ENCODE measurements around the gene PGM1. TPM values are rescaled to one million over a fixed set of nuclear protein-coding genes. Genes with fewer than 3 reads are reported as not detected.

Gene PGM1
- total RNA-seq, 1 donor from 2014 or later = 144 TPM

- Histone ChIP-seq H3K27ac (ENCODE audit: low read depth, low read length) (no peak overlapping the region), H3K9me3 (ENCODE audit: control insufficient read depth in 3 of 3, low read length in 3 of 3) (no peaks in the 10 kb centered on the region), H3K9ac (ENCODE audit: low read depth in 1 of 3, low read length in 3 of 3) (no peak overlapping the region), H3K36me3 (ENCODE audit: control insufficient read depth in 3 of 3, insufficient read depth in 3 of 3, low read length in 3 of 3) (peaks cover 0 to 3% (median 0%) of the 10 kb centered on the region in 3 donors), H3K4me1 (ENCODE audit: control insufficient read depth in 3 of 3, insufficient read depth in 3 of 3, low read length in 3 of 3) (no peaks in the 10 kb centered on the region), H3K4me3 (ENCODE audit: low read length in 3 of 3) (no peak overlapping the region), H3K27me3 (ENCODE audit: control insufficient read depth in 3 of 3, insufficient read depth in 3 of 3, low read length in 3 of 3) (no peaks in the 10 kb centered on the region)
These were observed 75.1 kb downstream of the PGM1 start for GRCh38 chr1:63668298-63668697.

GRCh38 chr1:63669151-63669961 is 76.1 kb downstream of the PGM1 start:
- peaks cover 0 to 3% (median 0%) of the 10 kb centered on the region in 3 donors for H3K36me3 ChIP-seq (ENCODE audit: control insufficient read depth in 3 of 3, insufficient read depth in 3 of 3, low read length in 3 of 3)
- no peaks in the 10 kb centered on the region for H3K9me3 ChIP-seq (ENCODE audit: control insufficient read depth in 3 of 3, low read length in 3 of 3)
- no peaks in the 10 kb centered on the region for H3K4me1 ChIP-seq (ENCODE audit: control insufficient read depth in 3 of 3, insufficient read depth in 3 of 3, low read length in 3 of 3)
- no peak overlapping the region for H3K27ac ChIP-seq (ENCODE audit: low read depth, low read length)
- no peaks in the 10 kb centered on the region for H3K27me3 ChIP-seq (ENCODE audit: control insufficient read depth in 3 of 3, insufficient read depth in 3 of 3, low read length in 3 of 3)
- H3K9ac ChIP-seq (ENCODE audit: low read depth in 1 of 3, low read length in 3 of 3) = no peak overlapping the region
- no peak overlapping the region for H3K4me3 ChIP-seq (ENCODE audit: low read length in 3 of 3)

- Histone ChIP-seq H3K9ac (ENCODE audit: low read depth in 1 of 3, low read length in 3 of 3) (no peak overlapping the region), H3K27me3 (ENCODE audit: control insufficient read depth in 3 of 3, insufficient read depth in 3 of 3, low read length in 3 of 3) (no peaks in the 10 kb centered on the region), H3K36me3 (ENCODE audit: control insufficient read depth in 3 of 3, insufficient read depth in 3 of 3, low read length in 3 of 3) (peaks cover 0 to 3% (median 0%) of the 10 kb centered on the region in 3 donors), H3K4me3 (ENCODE audit: low read length in 3 of 3) (no peak overlapping the region), H3K9me3 (ENCODE audit: control insufficient read depth in 3 of 3, low read length in 3 of 3) (no peaks in the 10 kb centered on the region), H3K27ac (ENCODE audit: low read depth, low read length) (no peak overlapping the region), H3K4me1 (ENCODE audit: control insufficient read depth in 3 of 3, insufficient read depth in 3 of 3, low read length in 3 of 3) (peaks cover 0 to 5% (median 0%) of the 10 kb centered on the region in 3 donors)
These were observed 77.0 kb downstream of the PGM1 start for GRCh38 chr1:63670164-63670563.

- Histone ChIP-seq H3K9ac (ENCODE audit: low read depth in 1 of 3, low read length in 3 of 3) (no peak overlapping the region), H3K4me1 (ENCODE audit: control insufficient read depth in 3 of 3, insufficient read depth in 3 of 3, low read length in 3 of 3) (peaks cover 0 to 5% (median 0%) of the 10 kb centered on the region in 3 donors), H3K27me3 (ENCODE audit: control insufficient read depth in 3 of 3, insufficient read depth in 3 of 3, low read length in 3 of 3) (no peaks in the 10 kb centered on the region), H3K27ac (ENCODE audit: low read depth, low read length) (no peak overlapping the region), H3K4me3 (ENCODE audit: low read length in 3 of 3) (no peak overlapping the region), H3K36me3 (ENCODE audit: control insufficient read depth in 3 of 3, insufficient read depth in 3 of 3, low read length in 3 of 3) (peaks cover 0 to 3% (median 0%) of the 10 kb centered on the region in 3 donors), H3K9me3 (ENCODE audit: control insufficient read depth in 3 of 3, low read length in 3 of 3) (no peaks in the 10 kb centered on the region)
These were observed 78.3 kb downstream of the PGM1 start for GRCh38 chr1:63671514-63671913.

GRCh38 chr1:63674238-63674864 is 81.1 kb downstream of the PGM1 start:
- peaks cover 0 to 3% (median 0%) of the 10 kb centered on the region in 3 donors for H3K36me3 ChIP-seq (ENCODE audit: control insufficient read depth in 3 of 3, insufficient read depth in 3 of 3, low read length in 3 of 3)
- no peak overlapping the region for H3K9ac ChIP-seq (ENCODE audit: low read depth in 1 of 3, low read length in 3 of 3)
- peaks cover 0 to 5% (median 0%) of the 10 kb centered on the region in 3 donors for H3K4me1 ChIP-seq (ENCODE audit: control insufficient read depth in 3 of 3, insufficient read depth in 3 of 3, low read length in 3 of 3)
- H3K27me3 ChIP-seq (ENCODE audit: control insufficient read depth in 3 of 3, insufficient read depth in 3 of 3, low read length in 3 of 3) = no peaks in the 10 kb centered on the region
- no peaks in the 10 kb centered on the region for H3K9me3 ChIP-seq (ENCODE audit: control insufficient read depth in 3 of 3, low read length in 3 of 3)
- H3K27ac ChIP-seq (ENCODE audit: low read depth, low read length) = no peak overlapping the region
- no peak overlapping the region for H3K4me3 ChIP-seq (ENCODE audit: low read length in 3 of 3)

GRCh38 chr1:63674865-63675419 is 81.7 kb downstream of the PGM1 start:
- peaks cover 0 to 5% (median 0%) of the 10 kb centered on the region in 3 donors for H3K4me1 ChIP-seq (ENCODE audit: control insufficient read depth in 3 of 3, insufficient read depth in 3 of 3, low read length in 3 of 3)
- H3K27ac ChIP-seq (ENCODE audit: low read depth, low read length) = no peak overlapping the region
- H3K4me3 ChIP-seq (ENCODE audit: low read length in 3 of 3) = no peak overlapping the region
- no peaks in the 10 kb centered on the region for H3K9me3 ChIP-seq (ENCODE audit: control insufficient read depth in 3 of 3, low read length in 3 of 3)
- H3K36me3 ChIP-seq (ENCODE audit: control insufficient read depth in 3 of 3, insufficient read depth in 3 of 3, low read length in 3 of 3) = peaks cover 0 to under 1% (median 0%) of the 10 kb centered on the region in 3 donors
- H3K27me3 ChIP-seq (ENCODE audit: control insufficient read depth in 3 of 3, insufficient read depth in 3 of 3, low read length in 3 of 3) = no peaks in the 10 kb centered on the region
- H3K9ac ChIP-seq (ENCODE audit: low read depth in 1 of 3, low read length in 3 of 3) = no peak overlapping the region

- Histone ChIP-seq H3K9me3 (ENCODE audit: control insufficient read depth in 3 of 3, low read length in 3 of 3) (no peaks in the 10 kb centered on the region), H3K4me1 (ENCODE audit: control insufficient read depth in 3 of 3, insufficient read depth in 3 of 3, low read length in 3 of 3) (peaks cover 0 to 5% (median 0%) of the 10 kb centered on the region in 3 donors), H3K36me3 (ENCODE audit: control insufficient read depth in 3 of 3, insufficient read depth in 3 of 3, low read length in 3 of 3) (no peaks in the 10 kb centered on the region), H3K4me3 (ENCODE audit: low read length in 3 of 3) (no peak overlapping the region), H3K9ac (ENCODE audit: low read depth in 1 of 3, low read length in 3 of 3) (no peak overlapping the region), H3K27me3 (ENCODE audit: control insufficient read depth in 3 of 3, insufficient read depth in 3 of 3, low read length in 3 of 3) (no peaks in the 10 kb centered on the region), H3K27ac (ENCODE audit: low read depth, low read length) (no peak overlapping the region)
These were observed 82.3 kb downstream of the PGM1 start for GRCh38 chr1:63675420-63675931.

- Histone ChIP-seq H3K4me3 (ENCODE audit: low read length in 3 of 3) (no peak overlapping the region), H3K9ac (ENCODE audit: low read depth in 1 of 3, low read length in 3 of 3) (no peak overlapping the region), H3K27ac (ENCODE audit: low read depth, low read length) (no peak overlapping the region), H3K36me3 (ENCODE audit: control insufficient read depth in 3 of 3, insufficient read depth in 3 of 3, low read length in 3 of 3) (no peaks in the 10 kb centered on the region), H3K27me3 (ENCODE audit: control insufficient read depth in 3 of 3, insufficient read depth in 3 of 3, low read length in 3 of 3) (no peaks in the 10 kb centered on the region), H3K4me1 (ENCODE audit: control insufficient read depth in 3 of 3, insufficient read depth in 3 of 3, low read length in 3 of 3) (peaks cover 0 to 5% (median 0%) of the 10 kb centered on the region in 3 donors), H3K9me3 (ENCODE audit: control insufficient read depth in 3 of 3, low read length in 3 of 3) (no peaks in the 10 kb centered on the region)
These were observed 84.3 kb downstream of the PGM1 start for GRCh38 chr1:63677497-63677896.

GRCh38 chr1:63678200-63678599 is 85.0 kb downstream of the PGM1 start:
- no peaks in the 10 kb centered on the region for H3K27me3 ChIP-seq (ENCODE audit: control insufficient read depth in 3 of 3, insufficient read depth in 3 of 3, low read length in 3 of 3)
- H3K27ac ChIP-seq (ENCODE audit: low read depth, low read length) = no peak overlapping the region
- H3K4me1 ChIP-seq (ENCODE audit: control insufficient read depth in 3 of 3, insufficient read depth in 3 of 3, low read length in 3 of 3) = peaks cover 0 to 5% (median 0%) of the 10 kb centered on the region in 3 donors
- H3K9me3 ChIP-seq (ENCODE audit: control insufficient read depth in 3 of 3, low read length in 3 of 3) = no peaks in the 10 kb centered on the region
- no peak overlapping the region for H3K4me3 ChIP-seq (ENCODE audit: low read length in 3 of 3)
- no peaks in the 10 kb centered on the region for H3K36me3 ChIP-seq (ENCODE audit: control insufficient read depth in 3 of 3, insufficient read depth in 3 of 3, low read length in 3 of 3)
- H3K9ac ChIP-seq (ENCODE audit: low read depth in 1 of 3, low read length in 3 of 3) = no peak overlapping the region

- Histone ChIP-seq H3K9ac (ENCODE audit: low read depth in 1 of 3, low read length in 3 of 3) (no peak overlapping the region), H3K9me3 (ENCODE audit: control insufficient read depth in 3 of 3, low read length in 3 of 3) (no peaks in the 10 kb centered on the region), H3K36me3 (ENCODE audit: control insufficient read depth in 3 of 3, insufficient read depth in 3 of 3, low read length in 3 of 3) (no peaks in the 10 kb centered on the region), H3K4me1 (ENCODE audit: control insufficient read depth in 3 of 3, insufficient read depth in 3 of 3, low read length in 3 of 3) (peaks cover 0 to 5% (median 0%) of the 10 kb centered on the region in 3 donors), H3K27ac (ENCODE audit: low read depth, low read length) (no peak overlapping the region), H3K27me3 (ENCODE audit: control insufficient read depth in 3 of 3, insufficient read depth in 3 of 3, low read length in 3 of 3) (no peaks in the 10 kb centered on the region), H3K4me3 (ENCODE audit: low read length in 3 of 3) (no peak overlapping the region)
These were observed 85.9 kb downstream of the PGM1 start for GRCh38 chr1:63679076-63679475.

Data from skeletal muscle tissue (tissue), 4 donors.